ENCODE measurements around the gene NRXN3.

NRXN3 gene

GRCh38 chr14:78242086-78242485, 71.9 kb downstream of the NRXN3 start:
- no peak for DNase-seq (ENCODE audit: low read depth in 2 of 2)

GRCh38 chr14:78243187-78243586, 73.0 kb downstream of the NRXN3 start:
- no peak for DNase-seq (ENCODE audit: low read depth in 2 of 2)

- no peak for DNase-seq (ENCODE audit: low read depth in 2 of 2)
These were observed 75.1 kb downstream of the NRXN3 start for GRCh38 chr14:78245238-78245637.

GRCh38 chr14:78248501-78249090, 78.4 kb downstream of the NRXN3 start:
- no peak for DNase-seq (ENCODE audit: low read depth in 2 of 2)

- DNase-seq (ENCODE audit: low read depth in 2 of 2): no peak
These were observed 81.1 kb downstream of the NRXN3 start for GRCh38 chr14:78251308-78251707.

- DNase-seq (ENCODE audit: low read depth in 2 of 2): no peak
These were observed 83.8 kb downstream of the NRXN3 start for GRCh38 chr14:78253986-78254385.

- no peak for DNase-seq (ENCODE audit: low read depth in 2 of 2)
These were observed 84.8 kb downstream of the NRXN3 start for GRCh38 chr14:78254911-78255461.

- no peak for DNase-seq (ENCODE audit: low read depth in 2 of 2)
These were observed 89.7 kb downstream of the NRXN3 start for GRCh38 chr14:78259831-78260230.

GRCh38 chr14:78278464-78279250, 108.5 kb downstream of the NRXN3 start:
- DNase-seq (ENCODE audit: low read depth in 2 of 2): no peak

- no peak for DNase-seq (ENCODE audit: low read depth in 2 of 2)
These were observed 112.3 kb downstream of the NRXN3 start for GRCh38 chr14:78282437-78282836.

GRCh38 chr14:78286210-78286609, 116.0 kb downstream of the NRXN3 start:
- DNase-seq (ENCODE audit: low read depth in 2 of 2): no peak

GRCh38 chr14:78292003-78292402, 121.8 kb downstream of the NRXN3 start:
- DNase-seq (ENCODE audit: low read depth in 2 of 2): no peak

- no peak for DNase-seq (ENCODE audit: low read depth in 2 of 2)
These were observed 127.7 kb downstream of the NRXN3 start for GRCh38 chr14:78297858-78298257.

- DNase-seq (ENCODE audit: low read depth in 2 of 2): no peak
These were observed 128.1 kb downstream of the NRXN3 start for GRCh38 chr14:78298298-78298697.

GRCh38 chr14:78302841-78303240, 132.7 kb downstream of the NRXN3 start:
- no peak for DNase-seq (ENCODE audit: low read depth in 2 of 2)

GRCh38 chr14:78307671-78308070, 137.5 kb downstream of the NRXN3 start:
- DNase-seq (ENCODE audit: low read depth in 2 of 2): no peak

- no peak for DNase-seq (ENCODE audit: low read depth in 2 of 2)
These were observed 137.9 kb downstream of the NRXN3 start for GRCh38 chr14:78308079-78308478.

- DNase-seq (ENCODE audit: low read depth in 2 of 2): no peak
These were observed 140.1 kb downstream of the NRXN3 start for GRCh38 chr14:78310272-78310671.

- no peak for DNase-seq (ENCODE audit: low read depth in 2 of 2)
These were observed 143.3 kb downstream of the NRXN3 start for GRCh38 chr14:78313499-78313898.

GRCh38 chr14:78314484-78314883, 144.3 kb downstream of the NRXN3 start:
- DNase-seq (ENCODE audit: low read depth in 2 of 2): no peak

- no peak for DNase-seq (ENCODE audit: low read depth in 2 of 2)
These were observed 145.9 kb downstream of the NRXN3 start for GRCh38 chr14:78316052-78316451.

GRCh38 chr14:78316786-78317185, 146.6 kb downstream of the NRXN3 start:
- no peak for DNase-seq (ENCODE audit: low read depth in 2 of 2)

GRCh38 chr14:78319406-78319805, 149.2 kb downstream of the NRXN3 start:
- DNase-seq (ENCODE audit: low read depth in 2 of 2): no peak

Data from stimulated activated CD4-positive, alpha-beta T cell treated with anti-CD3 and anti-CD28 coated beads, Interleukin-1b, Interleukin-23, amount 100 ng/mL, for 1 hour (primary cell).